Gastroesophageal sphincter (tissue), 4 donors: ENCODE data around the gene SIX6. TPM values are rescaled to one million over a fixed set of nuclear protein-coding genes. Genes with fewer than 3 reads are reported as not detected.

Experiments used
- ATAC-seq: fragments of 150-250 bp; one replicate; pipeline ENCODE4 v1.9.1; 2016; ENCODE audit warnings: mild to moderate bottlenecking, moderate library complexity
- H3K27ac ChIP-seq, 4 donors: fragments of 200-600 bp; sonication (generic) in 3 of 4; 1 replicate in 3 of 4; 2 replicates in 1 of 4; pipeline ENCODE4 v1.5.1; 2016 to 2019
- H3K27me3 ChIP-seq: fragments of 200-600 bp; sonication (generic); one replicate; pipeline ENCODE4 v1.5.1; 2019
- H3K36me3 ChIP-seq, 2 donors: fragments of 200-600 bp; sonication (generic); one replicate each; pipeline ENCODE4 v1.5.1; 2019; ENCODE audit warnings: control low read depth in 1 of 2
- H3K4me1 ChIP-seq, 3 donors: fragments of 200-600 bp; sonication (generic); 1 replicate in 2 of 3; 2 replicates in 1 of 3; pipeline ENCODE4 v1.5.1; 2016 to 2019; ENCODE audit warnings: control low read depth in 2 of 3
- H3K4me3 ChIP-seq, 2 donors: fragments of 200-600 bp; sonication (generic); one replicate each; pipeline ENCODE4 v1.5.1; 2019; ENCODE audit warnings: mild to moderate bottlenecking in 1 of 2, moderate library complexity in 1 of 2
- H3K9me3 ChIP-seq, 3 donors: fragments of 200-600 bp; sonication (generic); one replicate each; pipeline ENCODE4 v1.5.1; 2017 to 2019; ENCODE audit warnings: control low read depth in 2 of 3
- EP300 ChIP-seq: sonication (generic); formaldehyde crosslinking; IDR thresholded peaks from one replicate; pipeline ENCODE4 v1.6.1; 2017; ENCODE audit warnings: antibody characterized with exemption, mild to moderate bottlenecking
- POLR2A ChIP-seq, 2 donors: fragments of 450-650 bp; IDR thresholded peaks; one replicate each; pipeline ENCODE4 v1.6.1; 2017; ENCODE audit warnings: antibody characterized with exemption in 2 of 2, mild to moderate bottlenecking in 2 of 2, moderate library complexity in 1 of 2
- POLR2AphosphoS5 ChIP-seq: sonication (generic); formaldehyde crosslinking; IDR thresholded peaks from one replicate; pipeline ENCODE4 v1.6.1; 2017; ENCODE audit warnings: antibody characterized with exemption
- WGBS, 2 donors: methylation state at CpG; one replicate each; pipeline ENCODE4 v1.1.5; 2018; ENCODE audit warnings: low coverage in 1 of 2; 5-methylcytosine and 5-hydroxymethylcytosine counted together
- total RNA-seq, 4 donors: library from RNA; depleted of rRNA; stranded (reverse); fragments of >200 nt; gene quantifications; one replicate each; pipeline ENCODE4 v1.1.0, GENCODE V29; 2016
- TF ChIP-seq, protein P1 (sequence below), 4 experiments: fragments of 200-600 bp in 2 of 4; fragments of 450-650 bp in 2 of 4; sonication (generic) in 1 of 4; IDR thresholded peaks; one replicate each; pipeline ENCODE4 v1.5.1; 2017 to 2019; ENCODE audit warnings: antibody characterized with exemption in 4 of 4, mild to moderate bottlenecking in 2 of 4, moderate library complexity in 2 of 4

Gene SIX6
- total RNA-seq, 4 donors from 2014 or later, result not detected

DNA sequence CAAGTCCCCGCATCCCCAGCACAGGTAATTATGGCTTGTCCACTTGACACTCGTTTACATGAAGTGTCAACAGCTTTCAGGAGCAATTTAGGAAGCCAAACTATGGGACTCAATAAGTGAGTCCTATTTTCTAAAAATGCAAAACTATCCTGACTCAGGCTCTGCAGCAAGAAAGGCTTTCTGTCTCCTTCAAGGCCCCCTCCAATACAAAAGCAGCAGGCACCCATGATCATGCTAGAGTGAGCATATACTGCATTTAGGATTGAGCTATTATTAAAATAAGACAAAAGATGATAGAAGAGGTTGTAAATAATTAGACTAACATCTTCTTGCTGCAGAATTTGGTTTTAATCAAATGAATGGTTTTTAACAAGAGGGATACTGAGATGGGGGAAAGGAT lies 3.2 kb downstream of the SIX6 start:
- peaks cover 100% of the 10 kb centered on the region for H3K27me3 ChIP-seq
- H3K4me3 ChIP-seq, result no peak overlapping the region
- no peaks in the 10 kb centered on the region for H3K36me3 ChIP-seq
- 26% methylated on average over 2 of the region's 2 CpGs; no CpG with 5 or more reads in 1 of the 2 donors for WGBS, 2 donors
- H3K27ac ChIP-seq, result no peak overlapping the region
- TF ChIP-seq POLR2A (IDR thresholded peaks at IDR 0.05) (no peak), POLR2AphosphoS5 (no peak), EP300 (no peak)
- TF ChIP-seq, protein P1, sequence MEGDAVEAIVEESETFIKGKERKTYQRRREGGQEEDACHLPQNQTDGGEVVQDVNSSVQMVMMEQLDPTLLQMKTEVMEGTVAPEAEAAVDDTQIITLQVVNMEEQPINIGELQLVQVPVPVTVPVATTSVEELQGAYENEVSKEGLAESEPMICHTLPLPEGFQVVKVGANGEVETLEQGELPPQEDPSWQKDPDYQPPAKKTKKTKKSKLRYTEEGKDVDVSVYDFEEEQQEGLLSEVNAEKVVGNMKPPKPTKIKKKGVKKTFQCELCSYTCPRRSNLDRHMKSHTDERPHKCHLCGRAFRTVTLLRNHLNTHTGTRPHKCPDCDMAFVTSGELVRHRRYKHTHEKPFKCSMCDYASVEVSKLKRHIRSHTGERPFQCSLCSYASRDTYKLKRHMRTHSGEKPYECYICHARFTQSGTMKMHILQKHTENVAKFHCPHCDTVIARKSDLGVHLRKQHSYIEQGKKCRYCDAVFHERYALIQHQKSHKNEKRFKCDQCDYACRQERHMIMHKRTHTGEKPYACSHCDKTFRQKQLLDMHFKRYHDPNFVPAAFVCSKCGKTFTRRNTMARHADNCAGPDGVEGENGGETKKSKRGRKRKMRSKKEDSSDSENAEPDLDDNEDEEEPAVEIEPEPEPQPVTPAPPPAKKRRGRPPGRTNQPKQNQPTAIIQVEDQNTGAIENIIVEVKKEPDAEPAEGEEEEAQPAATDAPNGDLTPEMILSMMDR (IDR thresholded peaks at IDR 0.05), result no peak
- peaks cover 0 to 60% (median 21%) of the 10 kb centered on the region in 3 donors for H3K4me1 ChIP-seq
- no peak for ATAC-seq
- peaks cover 0 to 15% (median 0%) of the 10 kb centered on the region in 3 donors for H3K9me3 ChIP-seq

GRCh38 chr14:60512973-60513571 lies 4.1 kb downstream of the SIX6 start:
- Histone ChIP-seq H3K9me3 (peaks cover 0 to 20% (median 0%) of the 10 kb centered on the region in 3 donors), H3K4me3 (no peak overlapping the region), H3K27me3 (peaks cover 99% of the 10 kb centered on the region), H3K4me1 (peaks cover 0 to 54% (median 21%) of the 10 kb centered on the region in 3 donors), H3K36me3 (no peaks in the 10 kb centered on the region), H3K27ac (no peak overlapping the region)
- ATAC-seq, result no peak
- WGBS, 2 donors, result 4 to 7% methylated on average over 4 of the region's 7 CpGs
- TF ChIP-seq POLR2A (IDR thresholded peaks at IDR 0.05), result no peak
- no peak for TF ChIP-seq POLR2AphosphoS5
- TF ChIP-seq, protein P1 (IDR thresholded peaks at IDR 0.05), result no peak

- Histone ChIP-seq H3K4me3 (peak overlapping the region in 1 of 2 donors; percentile 49), H3K4me1 (peaks cover 0 to 41% (median 14%) of the 10 kb centered on the region in 3 donors), H3K36me3 (no peaks in the 10 kb centered on the region), H3K27ac (no peak overlapping the region), H3K27me3 (peaks cover 98% of the 10 kb centered on the region), H3K9me3 (peaks cover 0 to 20% (median 0%) of the 10 kb centered on the region in 3 donors)
- 2% methylated on average over 9 to 10 of the region's 10 CpGs for WGBS, 2 donors
- no peak for ATAC-seq
- TF ChIP-seq POLR2AphosphoS5 (no peak), EP300 (no peak), POLR2A (IDR thresholded peaks at IDR 0.05) (no peak)
- TF ChIP-seq, protein P1 (IDR thresholded peaks at IDR 0.05), result no peak
These were observed 5.4 kb downstream of the SIX6 start for GRCh38 chr14:60514378-60514740.

GRCh38 chr14:60514741-60515491 lies 6.0 kb downstream of the SIX6 start:
- TF ChIP-seq, protein P1 (IDR thresholded peaks at IDR 0.05), result peak in 3 of 4 experiments; percentile 8 to 46 (median 25)
- TF ChIP-seq POLR2A (IDR thresholded peaks at IDR 0.05) (no peak), POLR2AphosphoS5 (no peak)
- Histone ChIP-seq H3K4me1 (peaks cover 0 to 35% (median 14%) of the 10 kb centered on the region in 3 donors), H3K4me3 (peak overlapping the region; percentile 1 to 49), H3K36me3 (no peaks in the 10 kb centered on the region), H3K27ac (no peak overlapping the region), H3K9me3 (peaks cover 0 to 20% (median 0%) of the 10 kb centered on the region in 3 donors), H3K27me3 (peaks cover 92% of the 10 kb centered on the region)
- WGBS, 2 donors, result 5% methylated on average over 12 to 17 of the region's 79 CpGs
- ATAC-seq, result peak; percentile 53
